ENCODE measurements around the gene RAB19. TPM values are rescaled to one million over a fixed set of nuclear protein-coding genes. Genes with fewer than 3 reads are reported as not detected.

RAB19 gene
- total RNA-seq, 1 experiment from 2014 or later: 0.92 TPM

Other genes starting within 250 kb of the RAB19 start
- 3.6 TPM for gene KDM7A, start 227.1 kb upstream of the RAB19 start, total RNA-seq (2021; ENCODE audit: unreplicated experiment)
- gene SLC37A3, start 5.5 kb upstream of the RAB19 start, total RNA-seq (2021; ENCODE audit: unreplicated experiment): 57.8 TPM
- gene MKRN1, start 75.4 kb downstream of the RAB19 start, total RNA-seq (2021; ENCODE audit: unreplicated experiment): 87.9 TPM
- gene DENND2A, start 236.8 kb downstream of the RAB19 start, total RNA-seq (2021; ENCODE audit: unreplicated experiment): 1.4 TPM